Esophagus squamous epithelium (tissue), 5 donors: ENCODE data around the gene ORAI3. TPM values are rescaled to one million over a fixed set of nuclear protein-coding genes. Genes with fewer than 3 reads are reported as not detected.

ENCODE experiments used
- DNase-seq: peaks from one replicate; lab custom pipeline; 2025; lab: John Stamatoyannopoulos, UW
- H3K27ac ChIP-seq, 4 donors: fragments of 200-600 bp; sonication (generic); one replicate each; pipeline ENCODE4 v1.5.1; 2016 to 2019; ENCODE audit warnings: mild to moderate bottlenecking in 1 of 4
- H3K27me3 ChIP-seq, 4 donors: fragments of 200-600 bp; sonication (generic); 1 replicate in 3 of 4; 2 replicates in 1 of 4; pipeline versions ENCODE4 v1.5.1 to v1.6.0; 2017 to 2021; ENCODE audit warnings: antibody characterized with exemption in 1 of 4
- H3K36me3 ChIP-seq, 3 donors: fragments of 200-600 bp; sonication (generic); one replicate each; pipeline ENCODE4 v1.5.1; 2016 to 2019
- H3K4me1 ChIP-seq, 3 donors: fragments of 200-600 bp; sonication (generic); one replicate each; pipeline ENCODE4 v1.5.1; 2017 to 2019
- H3K4me3 ChIP-seq, 4 donors: fragments of 200-600 bp; sonication (generic); 1 replicate in 3 of 4; 2 replicates in 1 of 4; pipeline ENCODE4 v1.5.1; 2016 to 2019; ENCODE audit warnings: mild to moderate bottlenecking in 2 of 4, moderate library complexity in 1 of 4
- H3K9me3 ChIP-seq, 3 donors: fragments of 200-600 bp; sonication (generic); one replicate each; pipeline ENCODE4 v1.5.1; 2016 to 2019
- POLR2A ChIP-seq, 4 donors: fragments of 450-650 bp; IDR thresholded peaks; one replicate each; pipeline ENCODE4 v1.6.1; 2017; ENCODE audit warnings: antibody characterized with exemption in 4 of 4, mild to moderate bottlenecking in 4 of 4, moderate library complexity in 3 of 4
- WGBS, 2 donors: methylation state at CpG; one replicate each; pipeline ENCODE4 v1.1.5; 2018; 5-methylcytosine and 5-hydroxymethylcytosine counted together
- intact Hi-C: fragments of 100-400 bp; cut with DNase I; formaldehyde crosslinking; loops from one replicate; pipeline ENCODE4 v1.15.0; 2022
- total RNA-seq, 4 donors: library from RNA; depleted of rRNA; stranded (reverse); fragments of >200 nt; gene quantifications; one replicate each; pipeline ENCODE4 v1.1.0, GENCODE V29; 2016
- TF ChIP-seq, protein P1 (sequence below), 6 experiments: fragments of 450-650 bp in 4 of 6; fragments of 200-600 bp in 2 of 6; sonication (generic) in 2 of 6; IDR thresholded peaks; one replicate each; pipeline ENCODE4 v1.5.1; 2016 to 2019; ENCODE audit warnings: antibody characterized with exemption in 6 of 6, mild to moderate bottlenecking in 4 of 6, moderate library complexity in 4 of 6
- donor health status: DM: yes; HTN: yes; CAD: no.

Gene ORAI3
- total RNA-seq, result 10 to 100 TPM in 3 of 4 donors, 1 to 10 TPM in 1; 4.0 to 28.6 (median 18.0) TPM

DNA sequence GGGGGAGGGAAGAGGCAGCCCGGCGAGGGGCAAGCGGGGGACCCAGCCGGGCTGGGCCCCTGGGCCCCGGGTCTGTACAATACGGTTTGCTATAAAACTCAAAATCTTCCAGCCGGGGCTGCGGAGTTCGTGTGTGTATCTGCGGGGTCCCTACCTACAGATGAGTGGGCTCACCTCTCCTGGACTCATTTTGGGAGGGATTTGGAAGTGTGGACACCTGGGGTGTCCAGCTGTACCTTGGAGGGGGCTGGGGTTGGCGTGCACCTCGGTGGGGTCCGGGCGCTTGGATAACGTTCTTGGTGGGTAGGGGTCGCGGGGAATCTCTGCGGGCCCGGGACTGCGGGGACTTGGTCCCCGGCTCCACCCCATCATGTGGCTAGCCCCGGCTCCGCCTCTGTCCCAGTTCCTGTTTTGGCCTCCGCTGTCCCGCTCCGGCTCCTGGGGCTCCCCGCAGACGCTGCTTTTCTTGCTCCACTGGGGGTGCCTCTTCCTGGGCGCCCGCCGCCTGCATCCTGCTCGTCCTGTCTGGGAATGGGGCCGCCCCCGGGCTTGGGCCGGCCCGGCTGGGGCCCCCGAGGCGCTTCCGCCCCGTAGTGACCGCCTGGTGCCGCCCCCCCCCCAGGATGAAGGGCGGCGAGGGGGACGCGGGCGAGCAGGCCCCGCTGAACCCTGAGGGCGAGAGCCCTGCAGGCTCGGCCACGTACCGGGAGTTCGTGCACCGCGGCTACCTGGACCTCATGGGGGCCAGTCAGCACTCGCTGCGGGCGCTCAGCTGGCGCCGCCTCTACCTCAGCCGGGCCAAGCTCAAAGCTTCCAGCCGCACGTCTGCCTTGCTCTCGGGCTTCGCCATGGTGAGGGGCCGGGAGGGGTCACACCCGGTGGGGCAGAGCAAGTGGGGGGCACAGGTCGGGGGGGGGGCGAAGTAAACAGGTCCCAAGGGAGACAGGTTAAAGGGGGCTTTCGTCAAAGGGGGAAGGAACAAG lies at the start of gene ORAI3:
TSS of gene ORAI3 (plus strand) at position 402 of the 983 bp plus-strand sequence. CDS start at position 624, 222 bp downstream.
- H3K36me3 ChIP-seq, result peaks cover 0 to 33% (median 0%) of the 10 kb centered on the region in 3 donors
- peaks cover 20 to 61% (median 35%) of the 10 kb centered on the region in 3 donors for H3K4me1 ChIP-seq
- 0 to 11% methylated on average over 9 to 27 of the region's 70 CpGs for WGBS, 2 donors
- peak within 1 kb of the TSS; percentile 73 to 93 (median 89) for H3K4me3 ChIP-seq
- peak; percentile 32 for DNase-seq
- peak within 1 kb of the TSS; percentile 91 to 98 (median 94) for H3K27ac ChIP-seq
- H3K27me3 ChIP-seq, result no peaks in the 10 kb centered on the region
- intact Hi-C loops, result no loop called here
- H3K9me3 ChIP-seq, result no peaks in the 10 kb centered on the region
- TF ChIP-seq, protein P1, sequence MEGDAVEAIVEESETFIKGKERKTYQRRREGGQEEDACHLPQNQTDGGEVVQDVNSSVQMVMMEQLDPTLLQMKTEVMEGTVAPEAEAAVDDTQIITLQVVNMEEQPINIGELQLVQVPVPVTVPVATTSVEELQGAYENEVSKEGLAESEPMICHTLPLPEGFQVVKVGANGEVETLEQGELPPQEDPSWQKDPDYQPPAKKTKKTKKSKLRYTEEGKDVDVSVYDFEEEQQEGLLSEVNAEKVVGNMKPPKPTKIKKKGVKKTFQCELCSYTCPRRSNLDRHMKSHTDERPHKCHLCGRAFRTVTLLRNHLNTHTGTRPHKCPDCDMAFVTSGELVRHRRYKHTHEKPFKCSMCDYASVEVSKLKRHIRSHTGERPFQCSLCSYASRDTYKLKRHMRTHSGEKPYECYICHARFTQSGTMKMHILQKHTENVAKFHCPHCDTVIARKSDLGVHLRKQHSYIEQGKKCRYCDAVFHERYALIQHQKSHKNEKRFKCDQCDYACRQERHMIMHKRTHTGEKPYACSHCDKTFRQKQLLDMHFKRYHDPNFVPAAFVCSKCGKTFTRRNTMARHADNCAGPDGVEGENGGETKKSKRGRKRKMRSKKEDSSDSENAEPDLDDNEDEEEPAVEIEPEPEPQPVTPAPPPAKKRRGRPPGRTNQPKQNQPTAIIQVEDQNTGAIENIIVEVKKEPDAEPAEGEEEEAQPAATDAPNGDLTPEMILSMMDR (IDR thresholded peaks at IDR 0.05), result no peak
- peak in 2 of 4 donors; percentile 47 to 82 for TF ChIP-seq POLR2A (IDR thresholded peaks at IDR 0.05)

DNA sequence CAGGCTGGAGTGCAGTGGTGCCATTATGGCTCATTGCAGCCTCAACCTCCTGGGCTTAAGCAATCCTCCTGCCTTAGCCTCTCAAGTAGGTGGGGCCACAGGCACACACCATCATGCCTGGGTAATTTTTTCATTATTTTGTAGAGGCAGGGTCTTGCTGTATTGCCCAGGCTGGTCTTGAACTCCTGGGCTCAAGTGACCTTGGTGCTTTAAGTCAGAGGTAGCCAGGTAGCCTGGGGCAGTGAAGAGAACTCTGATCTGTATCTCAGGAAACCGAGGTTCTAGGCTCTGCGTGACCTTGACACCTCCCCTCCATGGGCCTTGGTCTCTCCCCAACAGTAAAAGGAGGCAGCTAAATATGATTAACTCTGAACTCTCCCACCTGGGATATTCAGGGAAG lies 49.1 kb upstream of the ORAI3 start:
- intact Hi-C loops, result no loop called here
- no peak for TF ChIP-seq POLR2A (IDR thresholded peaks at IDR 0.05)
- TF ChIP-seq, protein P1 (IDR thresholded peaks at IDR 0.05), result no peak
- Histone ChIP-seq H3K36me3 (no peaks in the 10 kb centered on the region), H3K27ac (no peak overlapping the region), H3K4me3 (no peak overlapping the region), H3K4me1 (peaks cover 31 to 68% (median 42%) of the 10 kb centered on the region in 3 donors), H3K27me3 (no peaks in the 10 kb centered on the region), H3K9me3 (no peaks in the 10 kb centered on the region)
- DNase-seq, result no peak
- 50% methylated on average over 1 of the region's 2 CpGs; no CpG with 5 or more reads in 1 of the 2 donors for WGBS, 2 donors

DNA sequence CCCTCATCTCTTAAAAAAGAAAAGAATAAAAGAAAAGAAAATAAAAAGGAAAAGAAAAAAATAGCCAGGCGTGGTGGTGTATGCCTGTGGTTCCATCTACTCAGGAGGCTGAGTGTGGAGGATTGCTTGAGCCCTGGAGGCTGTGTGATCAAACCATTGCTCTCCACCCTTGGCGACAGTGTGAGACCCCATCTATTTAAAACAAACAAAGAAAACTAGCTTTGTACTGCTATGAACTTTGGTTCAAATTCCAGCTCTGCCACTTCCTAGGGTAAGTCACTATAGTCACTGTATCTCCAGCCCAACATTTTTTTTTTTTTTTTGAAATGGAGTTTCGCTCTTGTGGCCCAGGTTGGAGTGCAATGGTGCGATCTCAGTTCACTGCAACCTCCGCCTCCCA lies 48.3 kb upstream of the ORAI3 start:
- 94 to 97% methylated on average over 5 of the region's 5 CpGs for WGBS, 2 donors
- DNase-seq, result no peak
- Histone ChIP-seq H3K4me3 (no peak overlapping the region), H3K4me1 (peaks cover 30 to 60% (median 34%) of the 10 kb centered on the region in 3 donors), H3K36me3 (no peaks in the 10 kb centered on the region), H3K9me3 (no peaks in the 10 kb centered on the region), H3K27me3 (no peaks in the 10 kb centered on the region), H3K27ac (no peak overlapping the region)
- intact Hi-C loops, result no loop called here
- TF ChIP-seq, protein P1 (IDR thresholded peaks at IDR 0.05), result no peak
- TF ChIP-seq POLR2A (IDR thresholded peaks at IDR 0.05), result no peak

DNA sequence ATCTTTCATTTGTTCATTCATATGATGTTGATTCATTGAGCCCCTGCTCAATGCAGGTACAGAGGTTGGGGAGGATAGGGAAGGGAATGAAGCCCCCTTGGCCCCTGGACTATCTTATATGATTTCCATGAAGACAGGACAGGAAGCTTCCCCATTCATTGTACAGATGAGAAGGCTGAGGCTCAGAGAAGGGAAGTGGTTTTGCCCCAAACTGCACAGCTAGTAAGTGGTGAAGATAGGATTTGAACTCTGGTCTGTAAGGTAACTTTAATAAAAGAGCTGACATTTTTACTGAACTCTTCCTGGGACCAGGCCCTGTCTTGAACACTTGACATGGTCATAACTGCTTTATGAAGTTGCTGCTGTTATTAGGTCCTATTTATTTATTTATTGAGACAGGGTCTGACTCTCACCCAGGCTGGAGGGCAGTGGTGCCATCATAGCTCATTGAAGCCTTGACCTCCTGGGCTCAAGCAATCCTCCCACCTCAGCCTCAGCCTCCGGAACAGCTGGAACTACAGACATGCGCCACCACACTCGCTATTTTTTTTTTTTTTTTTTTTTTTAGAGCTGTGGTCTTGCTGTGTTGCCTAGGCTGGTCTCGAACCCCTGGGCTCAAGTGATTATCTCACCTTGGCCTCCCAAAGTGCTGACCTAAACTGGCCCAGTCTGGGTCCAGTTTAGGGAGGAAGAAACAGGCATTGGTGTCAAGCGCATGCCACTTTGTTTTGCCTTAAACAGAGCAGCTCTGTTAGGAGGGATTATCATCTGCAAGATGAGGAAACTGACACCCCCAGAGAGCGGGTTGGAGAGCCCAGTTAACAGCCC lies 47.5 kb upstream of the ORAI3 start:
- no peak for TF ChIP-seq POLR2A (IDR thresholded peaks at IDR 0.05)
- TF ChIP-seq, protein P1 (IDR thresholded peaks at IDR 0.05), result no peak
- WGBS, 2 donors, result 41 to 54% methylated on average over 4 to 6 of the region's 6 CpGs
- Histone ChIP-seq H3K4me1 (peaks cover 21 to 52% (median 26%) of the 10 kb centered on the region in 3 donors), H3K36me3 (no peaks in the 10 kb centered on the region), H3K9me3 (no peaks in the 10 kb centered on the region), H3K27me3 (no peaks in the 10 kb centered on the region), H3K4me3 (peak overlapping the region; percentile 47 to 79 (median 54)), H3K27ac (peak overlapping the region; percentile 74 to 97 (median 88))
- intact Hi-C loops, result no loop called here
- no peak for DNase-seq
